ENCODE results near the gene MYO3B. TPM values are rescaled to one million over a fixed set of nuclear protein-coding genes. Genes with fewer than 3 reads are reported as not detected.

Gene MYO3B
- total RNA-seq, 2 experiments from 2014 or later: not detected

DNA sequence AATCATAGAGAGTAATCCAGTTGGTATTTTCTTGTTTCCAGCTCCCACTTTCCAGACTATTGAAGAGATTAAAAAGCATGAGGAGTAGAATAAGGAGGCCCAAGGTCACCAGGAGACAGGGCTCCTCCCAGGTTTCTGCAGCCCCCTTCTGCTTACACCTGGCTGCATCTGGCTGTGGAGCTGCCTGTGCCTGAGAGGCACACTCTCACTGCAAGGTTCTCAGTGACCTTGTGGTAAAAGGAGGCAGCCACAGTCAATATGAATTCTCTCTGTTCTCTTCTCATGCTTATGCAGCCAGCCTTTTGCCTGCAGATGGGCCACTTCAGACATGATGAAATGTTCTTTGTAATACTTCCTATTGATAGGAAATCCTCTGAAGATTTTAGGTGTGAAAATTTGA, 233.7 kb downstream of the MYO3B start:
- intact Hi-C loops (cut with micrococcal nuclease; ENCODE audit: unreplicated experiment): no loop called here
- no TSS peak for BruUV-seq (replicated peaks)
- H4K20me1 ChIP-seq (ENCODE audit: insufficient read depth, low read length): no peaks in the 10 kb centered on the region
- H2AFZ ChIP-seq (ENCODE audit: low read length): no peak overlapping the region
- POLR2A ChIA-PET: no interaction called here
- no peaks in the 10 kb centered on the region for H3K36me3 ChIP-seq (ENCODE audit: insufficient read depth, low read length)
- TF ChIP-seq, protein P1, sequence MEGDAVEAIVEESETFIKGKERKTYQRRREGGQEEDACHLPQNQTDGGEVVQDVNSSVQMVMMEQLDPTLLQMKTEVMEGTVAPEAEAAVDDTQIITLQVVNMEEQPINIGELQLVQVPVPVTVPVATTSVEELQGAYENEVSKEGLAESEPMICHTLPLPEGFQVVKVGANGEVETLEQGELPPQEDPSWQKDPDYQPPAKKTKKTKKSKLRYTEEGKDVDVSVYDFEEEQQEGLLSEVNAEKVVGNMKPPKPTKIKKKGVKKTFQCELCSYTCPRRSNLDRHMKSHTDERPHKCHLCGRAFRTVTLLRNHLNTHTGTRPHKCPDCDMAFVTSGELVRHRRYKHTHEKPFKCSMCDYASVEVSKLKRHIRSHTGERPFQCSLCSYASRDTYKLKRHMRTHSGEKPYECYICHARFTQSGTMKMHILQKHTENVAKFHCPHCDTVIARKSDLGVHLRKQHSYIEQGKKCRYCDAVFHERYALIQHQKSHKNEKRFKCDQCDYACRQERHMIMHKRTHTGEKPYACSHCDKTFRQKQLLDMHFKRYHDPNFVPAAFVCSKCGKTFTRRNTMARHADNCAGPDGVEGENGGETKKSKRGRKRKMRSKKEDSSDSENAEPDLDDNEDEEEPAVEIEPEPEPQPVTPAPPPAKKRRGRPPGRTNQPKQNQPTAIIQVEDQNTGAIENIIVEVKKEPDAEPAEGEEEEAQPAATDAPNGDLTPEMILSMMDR (conservative IDR thresholded peaks at IDR 0.05; ENCODE audit: low read length): no peak
- no peak for TF ChIP-seq EZH2phosphoT487 (IDR thresholded peaks at IDR 0.05; ENCODE audit: borderline replicate concordance, low read depth, low read length)
- H3K4me3 ChIP-seq (ENCODE audit: low read depth, low read length, poor library complexity, severe bottlenecking): no peak overlapping the region
- H3K4me2 ChIP-seq (ENCODE audit: low read length): no peak overlapping the region
- no peak overlapping the region for H3K27ac ChIP-seq (ENCODE audit: low read depth, low read length, poor library complexity, severe bottlenecking)
- DNase-seq (ENCODE audit: low spot score): no peak
- no peaks in the 10 kb centered on the region for H3K9me3 ChIP-seq (ENCODE audit: low read length)
- no peaks in the 10 kb centered on the region for H3K9me2 ChIP-seq (ENCODE audit: insufficient read depth, low read length)
- CTCF ChIA-PET (ENCODE audit: unreplicated experiment): no interaction called here
- no peaks in the 10 kb centered on the region for H3K79me2 ChIP-seq (ENCODE audit: insufficient read depth, low read depth, low read length)
- H3K4me1 ChIP-seq (ENCODE audit: insufficient read depth, low read length, poor library complexity, severe bottlenecking): peaks cover 16% of the 10 kb centered on the region

DNA sequence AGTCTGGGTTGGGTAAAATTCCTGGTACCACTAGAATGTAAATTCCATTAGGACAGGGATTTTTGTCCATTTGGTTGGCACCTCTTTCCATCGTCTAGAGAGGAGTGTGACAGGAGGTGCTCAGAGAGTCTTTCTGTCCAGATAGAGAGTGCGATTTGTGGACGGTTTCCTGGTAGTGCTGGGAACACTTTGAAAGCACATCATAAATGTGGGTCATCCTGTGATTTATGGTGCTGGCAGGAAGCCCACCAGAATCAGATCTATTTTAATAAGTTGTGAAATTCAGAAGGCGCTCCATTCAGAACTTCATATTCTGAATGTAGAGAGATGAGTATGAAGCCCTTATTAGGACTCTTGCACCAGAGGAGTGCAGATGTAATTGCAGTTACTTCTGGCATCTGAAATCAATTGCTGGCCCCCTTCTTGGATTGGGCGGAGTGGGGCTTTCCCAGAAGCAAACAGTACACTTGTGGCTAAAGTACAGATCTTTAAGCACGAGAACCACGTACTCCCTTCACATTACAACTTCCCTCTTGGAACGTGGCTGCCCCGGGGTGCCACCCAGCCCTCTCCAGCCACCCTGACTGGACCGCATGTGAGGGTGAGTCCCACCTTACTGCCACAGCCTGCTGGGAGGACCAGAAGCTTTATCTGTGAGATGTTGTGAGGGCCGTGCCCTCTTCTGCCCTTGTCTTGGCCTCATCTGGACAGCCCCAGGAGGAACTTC, 243.2 kb downstream of the MYO3B start:
- Histone ChIP-seq H3K79me2 (ENCODE audit: insufficient read depth, low read depth, low read length) (no peaks in the 10 kb centered on the region), H3K4me1 (ENCODE audit: insufficient read depth, low read length, poor library complexity, severe bottlenecking) (no peaks in the 10 kb centered on the region), H3K36me3 (ENCODE audit: insufficient read depth, low read length) (no peaks in the 10 kb centered on the region), H3K9me2 (ENCODE audit: insufficient read depth, low read length) (no peaks in the 10 kb centered on the region), H4K20me1 (ENCODE audit: insufficient read depth, low read length) (no peaks in the 10 kb centered on the region), H3K4me3 (ENCODE audit: low read depth, low read length, poor library complexity, severe bottlenecking) (no peak overlapping the region), H2AFZ (ENCODE audit: low read length) (no peak overlapping the region), H3K27ac (ENCODE audit: low read depth, low read length, poor library complexity, severe bottlenecking) (no peak overlapping the region), H3K4me2 (ENCODE audit: low read length) (no peak overlapping the region), H3K9me3 (ENCODE audit: low read length) (no peaks in the 10 kb centered on the region)
- intact Hi-C loops (cut with micrococcal nuclease; ENCODE audit: unreplicated experiment): no loop called here
- BruUV-seq (replicated peaks): no TSS peak
- ChIA-PET CTCF (ENCODE audit: unreplicated experiment) (no interaction called here), POLR2A (interaction anchor here (0.6 kb wide), 1 partner anchor 927 kb away, joined by 3 read pairs; no protein-coding TSS in a partner anchor)
- TF ChIP-seq, protein P1 (conservative IDR thresholded peaks at IDR 0.05; ENCODE audit: low read length): no peak
- no peak for TF ChIP-seq EZH2phosphoT487 (IDR thresholded peaks at IDR 0.05; ENCODE audit: borderline replicate concordance, low read depth, low read length)
- DNase-seq (ENCODE audit: low spot score): no peak

DNA sequence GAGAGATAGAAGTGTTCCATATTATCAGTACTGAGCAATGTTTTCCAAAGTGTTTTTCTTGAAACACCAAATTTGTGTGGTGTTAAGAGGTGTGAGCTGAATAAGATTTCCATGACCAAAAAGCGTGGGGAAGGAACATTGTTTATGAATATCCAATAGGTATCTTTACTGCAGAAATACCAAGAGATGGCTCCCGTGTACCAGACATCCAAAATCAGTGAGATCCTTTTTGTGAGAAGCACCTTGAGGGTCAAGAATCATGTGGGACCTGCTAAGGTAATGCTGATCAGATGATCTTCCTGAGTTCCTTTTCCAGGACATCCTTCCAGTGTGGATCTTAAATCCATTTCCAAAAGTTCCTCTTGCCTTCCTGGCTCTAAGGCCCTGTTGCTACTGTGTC, 246.0 kb downstream of the MYO3B start:
- BruUV-seq (replicated peaks): no TSS peak
- Histone ChIP-seq H3K27ac (ENCODE audit: low read depth, low read length, poor library complexity, severe bottlenecking) (no peak overlapping the region), H3K9me3 (ENCODE audit: low read length) (no peaks in the 10 kb centered on the region), H2AFZ (ENCODE audit: low read length) (no peak overlapping the region), H3K4me3 (ENCODE audit: low read depth, low read length, poor library complexity, severe bottlenecking) (no peak overlapping the region), H4K20me1 (ENCODE audit: insufficient read depth, low read length) (no peaks in the 10 kb centered on the region), H3K4me2 (ENCODE audit: low read length) (no peak overlapping the region), H3K4me1 (ENCODE audit: insufficient read depth, low read length, poor library complexity, severe bottlenecking) (no peaks in the 10 kb centered on the region), H3K79me2 (ENCODE audit: insufficient read depth, low read depth, low read length) (no peaks in the 10 kb centered on the region), H3K9me2 (ENCODE audit: insufficient read depth, low read length) (no peaks in the 10 kb centered on the region), H3K36me3 (ENCODE audit: insufficient read depth, low read length) (no peaks in the 10 kb centered on the region)
- DNase-seq (ENCODE audit: low spot score): no peak
- TF ChIP-seq, protein P1 (conservative IDR thresholded peaks at IDR 0.05; ENCODE audit: low read length): no peak
- TF ChIP-seq EZH2phosphoT487 (IDR thresholded peaks at IDR 0.05; ENCODE audit: borderline replicate concordance, low read depth, low read length): no peak
- ChIA-PET CTCF (ENCODE audit: unreplicated experiment) (no interaction called here), POLR2A (interaction anchor here (0.5 to 1.0 kb wide), 4 partner anchors 8 to 405 kb away, joined by 3 to 4 read pairs (median 4); no protein-coding TSS in a partner anchor)
- intact Hi-C loops (cut with micrococcal nuclease; ENCODE audit: unreplicated experiment): no loop called here
